Measurements from ENCODE around the gene MICB.

The MICB gene

DNA sequence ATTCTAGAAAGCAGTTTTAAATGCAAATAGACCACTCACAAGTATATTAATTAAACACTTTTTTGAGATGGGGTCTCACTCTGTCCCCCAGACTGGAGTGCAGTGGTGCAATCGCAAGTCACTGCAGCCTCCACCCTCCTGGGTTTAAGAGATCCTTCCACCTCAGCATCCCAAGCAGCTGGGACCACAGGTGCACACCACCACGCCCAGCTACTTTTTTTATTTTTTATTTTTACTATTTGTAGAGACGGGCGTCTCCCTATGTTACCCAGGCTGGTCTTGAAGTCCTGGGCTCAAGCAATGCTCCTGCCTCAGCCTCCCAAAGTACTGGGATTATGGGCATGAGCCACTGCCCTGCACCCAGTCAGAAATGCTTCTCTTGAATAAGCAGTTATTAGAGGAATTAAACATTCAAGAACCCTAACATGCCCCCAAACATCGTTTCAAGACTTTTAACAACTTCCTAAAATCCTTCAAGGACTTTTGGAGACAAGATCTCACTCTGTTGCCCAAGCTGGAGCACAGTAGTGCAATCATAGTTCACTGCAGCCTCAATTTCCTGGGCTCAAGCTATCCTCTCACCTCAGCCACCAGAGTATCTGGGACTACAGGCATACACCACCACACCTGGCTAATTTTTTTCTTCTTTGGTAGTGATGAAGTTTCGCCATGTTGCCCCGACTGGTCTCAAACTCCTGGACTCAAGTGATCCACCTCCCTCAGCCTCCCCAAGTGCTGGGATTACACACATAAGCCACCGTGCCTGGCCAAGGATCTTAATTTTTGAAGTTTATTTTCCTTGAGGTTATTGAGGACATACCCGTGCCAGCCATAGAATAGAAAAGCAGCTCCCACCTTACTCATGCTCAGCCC is 34.1 kb downstream of the MICB start:
- TF ChIP-seq, protein P1, sequence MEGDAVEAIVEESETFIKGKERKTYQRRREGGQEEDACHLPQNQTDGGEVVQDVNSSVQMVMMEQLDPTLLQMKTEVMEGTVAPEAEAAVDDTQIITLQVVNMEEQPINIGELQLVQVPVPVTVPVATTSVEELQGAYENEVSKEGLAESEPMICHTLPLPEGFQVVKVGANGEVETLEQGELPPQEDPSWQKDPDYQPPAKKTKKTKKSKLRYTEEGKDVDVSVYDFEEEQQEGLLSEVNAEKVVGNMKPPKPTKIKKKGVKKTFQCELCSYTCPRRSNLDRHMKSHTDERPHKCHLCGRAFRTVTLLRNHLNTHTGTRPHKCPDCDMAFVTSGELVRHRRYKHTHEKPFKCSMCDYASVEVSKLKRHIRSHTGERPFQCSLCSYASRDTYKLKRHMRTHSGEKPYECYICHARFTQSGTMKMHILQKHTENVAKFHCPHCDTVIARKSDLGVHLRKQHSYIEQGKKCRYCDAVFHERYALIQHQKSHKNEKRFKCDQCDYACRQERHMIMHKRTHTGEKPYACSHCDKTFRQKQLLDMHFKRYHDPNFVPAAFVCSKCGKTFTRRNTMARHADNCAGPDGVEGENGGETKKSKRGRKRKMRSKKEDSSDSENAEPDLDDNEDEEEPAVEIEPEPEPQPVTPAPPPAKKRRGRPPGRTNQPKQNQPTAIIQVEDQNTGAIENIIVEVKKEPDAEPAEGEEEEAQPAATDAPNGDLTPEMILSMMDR (IDR thresholded peaks at IDR 0.05; ENCODE audit: low read depth, low read length) = no peak

DNA sequence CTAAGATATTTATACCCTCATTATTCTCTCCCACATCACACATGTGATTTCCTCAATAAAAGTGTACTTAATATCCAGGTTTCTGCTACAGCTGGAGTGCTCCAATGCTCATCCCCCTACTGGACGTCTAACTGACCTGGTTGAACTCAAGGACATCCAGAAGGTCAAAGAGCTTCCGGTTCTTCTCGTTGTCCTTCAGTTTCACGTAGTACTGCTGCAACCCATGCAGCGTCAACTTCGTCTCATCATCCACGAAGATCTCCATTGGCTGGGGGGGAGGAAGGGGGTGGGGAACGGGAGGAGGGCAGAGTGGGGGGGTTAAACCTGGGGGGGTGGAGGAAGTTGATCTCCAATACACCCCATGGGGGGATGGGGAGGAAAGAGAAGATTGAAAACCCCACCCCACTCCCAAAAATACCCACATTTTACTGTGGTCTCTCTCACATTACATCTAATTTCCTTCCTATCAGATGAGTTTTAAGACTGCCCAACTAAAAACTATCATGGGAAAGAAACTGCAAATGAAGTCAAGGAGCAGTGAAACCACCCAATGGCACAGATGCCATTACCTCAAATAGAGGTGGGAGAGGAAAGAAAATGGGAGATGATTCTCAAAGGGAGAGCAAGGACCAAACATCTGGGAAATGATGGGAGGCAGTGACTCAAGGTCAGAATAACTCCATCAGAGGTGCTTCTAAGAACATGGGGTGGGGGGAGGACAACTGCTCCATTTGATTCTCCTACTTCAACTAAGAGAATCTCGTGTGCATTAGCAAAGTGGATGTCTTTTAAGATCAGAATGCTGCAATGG is 34.9 kb downstream of the MICB start:
- no peak overlapping the region for H3K4me3 ChIP-seq (ENCODE audit: low read depth, low read length)
- TF ChIP-seq, protein P1 (IDR thresholded peaks at IDR 0.05; ENCODE audit: low read depth, low read length) = no peak

More for the DNA sequence above, 34.1 kb downstream of the MICB start:
- H3K4me3 ChIP-seq (ENCODE audit: low read depth, low read length) = no peak overlapping the region

DNA sequence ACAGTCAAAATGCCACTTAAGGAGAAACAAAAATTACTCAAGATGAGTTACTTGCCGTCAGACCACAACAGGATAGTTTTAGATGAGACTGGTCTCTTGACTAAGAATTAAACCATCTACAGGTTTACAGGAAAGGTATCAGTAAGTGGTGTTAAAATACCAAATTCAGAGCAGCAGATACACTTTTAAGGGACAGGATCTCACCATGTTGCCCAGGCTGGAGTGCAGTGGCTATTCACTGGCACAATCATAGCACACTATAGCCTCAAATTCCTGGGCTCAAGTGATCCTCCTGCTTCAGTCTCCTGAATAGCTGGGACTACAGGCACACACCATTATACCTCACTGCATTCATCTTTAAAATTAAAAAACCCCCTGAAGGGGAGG is 35.5 kb downstream of the MICB start:
- no peak overlapping the region for H3K4me3 ChIP-seq (ENCODE audit: low read depth, low read length)
- TF ChIP-seq, protein P1 (IDR thresholded peaks at IDR 0.05; ENCODE audit: low read depth, low read length) = no peak

DNA sequence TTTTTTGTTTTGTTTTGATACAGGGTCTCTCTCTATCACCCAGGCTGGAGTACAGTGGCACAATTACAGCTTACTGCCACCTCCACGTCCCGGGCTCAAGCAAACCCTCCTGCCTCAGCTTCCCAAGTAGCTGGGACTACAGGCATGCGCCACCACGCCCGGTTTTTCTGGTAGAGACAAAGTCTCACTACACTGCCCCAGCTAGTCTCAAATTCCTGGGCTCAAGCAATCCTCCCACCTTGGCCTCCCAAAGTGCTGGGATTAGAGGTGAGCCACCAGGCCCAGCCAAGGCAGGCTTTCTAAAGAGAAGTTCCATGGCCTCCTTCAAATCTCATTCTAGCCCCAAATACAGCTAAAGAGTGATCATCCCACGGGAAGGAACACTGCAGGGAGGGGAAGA is 36.1 kb downstream of the MICB start:
- TF ChIP-seq, protein P1 (IDR thresholded peaks at IDR 0.05; ENCODE audit: low read depth, low read length) = no peak
- no peak overlapping the region for H3K4me3 ChIP-seq (ENCODE audit: low read depth, low read length)

DNA sequence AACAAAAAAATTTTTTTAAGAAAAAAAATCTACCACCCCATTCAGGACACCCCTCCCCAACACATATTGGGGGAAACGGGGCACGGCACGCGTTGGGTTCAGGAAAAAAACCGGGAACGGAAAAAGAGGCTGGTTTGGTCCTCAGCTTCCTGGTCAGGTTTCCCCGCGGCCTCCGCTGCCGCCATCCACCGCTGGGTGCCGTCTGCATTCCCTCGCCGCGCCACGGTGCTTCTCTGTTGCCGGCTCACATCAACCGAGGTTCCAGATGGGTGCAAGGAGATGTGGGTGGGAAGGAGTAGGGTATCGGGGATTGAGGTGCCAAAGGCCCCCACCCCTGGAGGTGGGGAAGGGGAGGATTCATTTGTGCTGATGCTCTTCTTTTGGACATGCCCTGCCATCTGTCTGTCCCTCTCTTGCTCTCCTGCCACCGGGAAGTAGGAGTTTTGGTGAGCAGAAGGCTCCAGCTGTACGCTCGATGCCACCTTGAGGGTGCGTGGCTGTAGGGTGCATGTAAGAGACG is 36.6 kb downstream of the MICB start:
- H3K4me3 ChIP-seq (ENCODE audit: low read depth, low read length) = no peak overlapping the region
- TF ChIP-seq, protein P1 (IDR thresholded peaks at IDR 0.05; ENCODE audit: low read depth, low read length) = no peak

DNA sequence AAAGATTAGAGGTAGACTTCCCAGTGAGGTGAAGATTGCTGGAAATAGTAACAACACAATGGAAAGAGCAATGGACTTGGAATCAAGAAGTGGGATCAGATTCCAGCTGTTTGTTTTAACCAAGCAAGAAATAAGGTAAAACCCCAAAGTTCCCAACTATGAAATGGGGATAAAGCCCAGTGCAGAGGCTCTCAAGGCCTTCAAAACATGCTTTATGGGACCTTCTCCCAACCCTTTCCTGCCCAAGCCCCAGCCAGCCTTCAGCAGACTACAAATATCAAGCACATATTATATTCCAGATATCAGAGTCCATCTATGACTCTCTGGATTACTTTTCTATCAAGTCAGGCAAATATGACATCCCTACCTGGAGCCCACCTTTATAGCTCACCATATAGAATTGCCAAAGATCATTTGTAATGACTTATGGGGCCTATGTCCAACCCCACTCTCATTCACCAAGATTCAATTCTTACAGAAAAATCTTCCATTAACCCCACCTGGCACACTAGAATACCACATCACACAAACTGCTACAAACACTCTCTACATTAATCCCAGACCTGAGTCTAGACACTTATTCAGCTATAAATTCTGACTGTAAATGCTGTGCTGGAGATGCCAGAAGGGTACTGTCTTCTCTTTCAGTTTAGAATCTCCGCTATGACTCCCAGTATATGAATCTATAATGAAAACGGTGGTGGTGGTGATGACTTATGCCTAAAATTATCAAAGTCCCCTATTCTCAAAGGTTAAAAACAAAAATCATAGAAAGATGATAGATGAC is 37.8 kb downstream of the MICB start:
- no peak overlapping the region for H3K4me3 ChIP-seq (ENCODE audit: low read depth, low read length)
- TF ChIP-seq, protein P1 (IDR thresholded peaks at IDR 0.05; ENCODE audit: low read depth, low read length) = no peak

All from WI38 (cell line).